Measurements from ENCODE around the gene ATP6V1E1. TPM values are rescaled to one million over a fixed set of nuclear protein-coding genes. Genes with fewer than 3 reads are reported as not detected.

The ATP6V1E1 gene
- total RNA-seq, 5 donors from 2014 or later (not counting 1 experiment from before 2014, with no cell fraction given): 58.1 to 73.7 (median 70.8) TPM

DNA sequence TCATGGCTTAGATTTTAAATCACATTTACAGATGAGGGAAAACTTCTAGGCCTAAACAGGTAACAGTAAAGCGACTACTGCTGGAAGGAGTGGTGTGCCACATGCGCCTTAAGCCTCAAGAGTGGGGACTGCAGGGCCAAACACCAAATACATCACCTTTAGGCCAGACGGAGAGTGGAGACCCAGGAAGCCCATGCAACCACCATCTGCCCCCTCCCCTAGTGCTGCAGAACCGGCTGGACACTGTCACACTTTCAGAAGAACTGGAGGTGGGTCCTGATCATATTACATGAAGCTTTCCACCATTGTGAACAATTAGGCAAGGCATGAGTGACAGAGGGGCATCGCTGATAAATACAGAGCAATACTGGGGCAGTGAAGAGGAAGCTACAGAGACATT lies 36.3 kb downstream of the ATP6V1E1 start:
- ATAC-seq (replicated peaks in 1 of 4): no peak

DNA sequence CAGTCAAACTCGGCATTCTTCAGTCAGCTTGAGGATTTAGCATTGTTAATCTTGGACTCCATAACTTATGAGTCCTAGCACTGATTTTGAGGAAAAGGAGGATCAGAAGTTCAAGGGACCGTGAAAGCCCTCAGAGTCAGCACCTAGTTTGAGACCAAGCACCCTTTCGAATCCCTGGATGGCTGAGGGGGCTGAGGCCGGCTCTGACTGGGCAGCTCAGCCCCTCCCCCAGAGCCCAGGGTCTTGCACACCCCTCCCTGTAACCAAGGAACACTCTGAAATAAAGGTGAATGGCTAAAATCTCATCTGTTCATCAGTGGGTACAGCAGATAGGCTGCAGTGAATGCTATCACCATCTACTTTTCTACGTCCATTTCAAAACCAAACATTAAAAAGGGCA lies 38.0 kb downstream of the ATP6V1E1 start:
- peaks cover 34% of the 10 kb centered on the region for H3K36me3 Mint-ChIP-seq
- Histone ChIP-seq H3K27ac (ENCODE audit: low read length) (no peak overlapping the region), H3K4me3 (ENCODE audit: control insufficient read depth in 1 of 2, extremely low read depth in 1 of 2, low read length in 1 of 2) (no peak overlapping the region), H3K4me1 (ENCODE audit: control insufficient read depth in 1 of 2, extremely low read depth in 1 of 2, insufficient read depth in 2 of 2, low read length in 2 of 2) (no peaks in the 10 kb centered on the region), H3K27me3 (replicated peaks in 1 of 2; ENCODE audit: control insufficient read depth in 2 of 2, extremely low read depth in 1 of 2, insufficient read depth in 2 of 2, low read length in 1 of 2) (no peaks in the 10 kb centered on the region), H3K9me3 (no peaks in the 10 kb centered on the region), H3K36me3 (ENCODE audit: control insufficient read depth in 2 of 2, extremely low read depth in 1 of 2, insufficient read depth in 1 of 2, low read length in 1 of 2) (peaks cover 11 to 43% of the 10 kb centered on the region in 2 donors)
- 100% methylated on average over 1 of the region's 5 CpGs for WGBS (ENCODE audit: insufficient coverage)
- DNase-seq (no peak), ATAC-seq (replicated peaks in 1 of 4) (no peak)
- no peaks in the 10 kb centered on the region for H3K27me3 Mint-ChIP-seq
- H3K4me1 Mint-ChIP-seq: peaks cover 0 to 4% (median 0%) of the 10 kb centered on the region in 3 donors
- CTCF ChIA-PET: no interaction called here
- no peak overlapping the region for H3K4me3 Mint-ChIP-seq
- no peaks in the 10 kb centered on the region for H3K9me3 Mint-ChIP-seq
- H3K27ac Mint-ChIP-seq: no peak overlapping the region
- POLR2A ChIA-PET: no interaction called here

More for the DNA sequence above, 36.3 kb downstream of the ATP6V1E1 start:
- Histone ChIP-seq H3K4me3 (ENCODE audit: control insufficient read depth in 1 of 2, extremely low read depth in 1 of 2, low read length in 1 of 2) (no peak overlapping the region), H3K27me3 (replicated peaks in 1 of 2; ENCODE audit: control insufficient read depth in 2 of 2, extremely low read depth in 1 of 2, insufficient read depth in 2 of 2, low read length in 1 of 2) (no peaks in the 10 kb centered on the region), H3K36me3 (ENCODE audit: control insufficient read depth in 2 of 2, extremely low read depth in 1 of 2, insufficient read depth in 1 of 2, low read length in 1 of 2) (peaks cover 11 to 55% of the 10 kb centered on the region in 2 donors), H3K9me3 (no peaks in the 10 kb centered on the region), H3K4me1 (ENCODE audit: control insufficient read depth in 1 of 2, extremely low read depth in 1 of 2, insufficient read depth in 2 of 2, low read length in 2 of 2) (no peaks in the 10 kb centered on the region), H3K27ac (ENCODE audit: low read length) (no peak overlapping the region)
- DNase-seq: no peak
- Mint-ChIP-seq H3K9me3 (no peaks in the 10 kb centered on the region), H3K4me3 (no peak overlapping the region), H3K36me3 (peaks cover 45% of the 10 kb centered on the region), H3K27me3 (no peaks in the 10 kb centered on the region), H3K27ac (no peak overlapping the region), H3K4me1 (peaks cover 0 to 4% (median 0%) of the 10 kb centered on the region in 3 donors)
- CTCF ChIA-PET: no interaction called here
- WGBS (ENCODE audit: insufficient coverage): 87% methylated on average over 3 of the region's 5 CpGs
- POLR2A ChIA-PET: no interaction called here

DNA sequence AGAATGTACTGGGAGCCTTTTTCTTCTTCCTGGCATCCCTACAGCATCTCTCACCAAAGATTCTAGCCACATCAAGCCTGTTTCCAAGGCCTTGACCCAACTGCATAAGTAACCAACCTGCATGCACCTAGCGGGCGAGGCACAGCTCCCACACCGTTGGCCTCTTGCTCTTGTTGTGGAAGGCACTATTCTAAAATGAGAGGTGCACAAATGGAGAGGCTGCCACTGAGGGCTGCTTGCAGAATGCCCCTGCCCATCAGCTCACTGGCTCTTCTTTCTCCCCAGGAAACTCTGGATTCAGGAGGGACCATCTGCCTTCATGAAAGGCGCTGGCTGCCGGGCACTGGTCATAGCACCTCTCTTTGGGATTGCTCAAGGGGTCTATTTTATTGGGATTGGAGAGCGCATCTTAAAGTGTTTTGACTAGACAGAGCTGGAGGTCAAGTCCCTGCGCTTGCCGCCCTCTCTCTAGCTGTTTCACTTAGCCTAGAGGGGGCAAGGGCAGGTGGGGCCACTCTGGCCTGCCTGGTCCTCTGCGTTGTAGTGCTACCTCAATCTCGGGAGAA lies 38.7 kb downstream of the ATP6V1E1 start:
- DNase-seq: no peak
- CTCF ChIA-PET: no interaction called here

DNA sequence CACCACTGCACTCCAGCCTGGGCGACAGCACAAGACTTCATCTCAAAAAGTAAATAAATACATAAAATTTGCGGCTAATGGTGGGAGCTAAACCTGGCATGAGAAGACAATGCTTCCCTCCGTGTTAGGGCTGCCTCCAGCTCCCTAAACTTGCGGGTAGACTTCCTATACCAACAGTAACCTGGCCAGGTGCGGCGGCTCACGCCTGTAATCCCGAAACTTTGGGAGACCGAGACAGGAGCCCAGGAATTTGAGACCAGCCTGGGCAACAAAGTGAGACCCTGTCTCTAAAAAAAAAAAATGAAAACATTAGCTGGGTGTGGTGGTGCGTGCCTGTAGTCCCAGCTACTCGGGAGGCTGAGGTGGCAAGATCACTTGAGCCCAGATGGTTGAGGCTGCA lies 39.9 kb downstream of the ATP6V1E1 start:
- DNase-seq (no peak), ATAC-seq (replicated peaks in 1 of 4) (no peak)
- CTCF ChIA-PET: no interaction called here
- Mint-ChIP-seq H3K27me3 (no peaks in the 10 kb centered on the region), H3K4me1 (no peaks in the 10 kb centered on the region), H3K9me3 (no peaks in the 10 kb centered on the region), H3K36me3 (peaks cover 25% of the 10 kb centered on the region), H3K4me3 (no peak overlapping the region), H3K27ac (no peak overlapping the region)
- Histone ChIP-seq H3K27me3 (replicated peaks in 1 of 2; ENCODE audit: control insufficient read depth in 2 of 2, extremely low read depth in 1 of 2, insufficient read depth in 2 of 2, low read length in 1 of 2) (no peaks in the 10 kb centered on the region), H3K27ac (ENCODE audit: low read length) (no peak overlapping the region), H3K36me3 (ENCODE audit: control insufficient read depth in 2 of 2, extremely low read depth in 1 of 2, insufficient read depth in 1 of 2, low read length in 1 of 2) (peaks cover 11 to 25% of the 10 kb centered on the region in 2 donors), H3K4me1 (ENCODE audit: control insufficient read depth in 1 of 2, extremely low read depth in 1 of 2, insufficient read depth in 2 of 2, low read length in 2 of 2) (no peaks in the 10 kb centered on the region), H3K9me3 (no peaks in the 10 kb centered on the region), H3K4me3 (ENCODE audit: control insufficient read depth in 1 of 2, extremely low read depth in 1 of 2, low read length in 1 of 2) (no peak overlapping the region)
- WGBS (ENCODE audit: insufficient coverage): 100% methylated on average over 4 of the region's 11 CpGs
- POLR2A ChIA-PET: interaction anchor here in 1 of 2 donors (0.6 kb wide), 1 partner anchor 43 kb away, joined by 4 read pairs; no protein-coding TSS in a partner anchor

More for the DNA sequence above, 38.7 kb downstream of the ATP6V1E1 start:
- Histone ChIP-seq H3K4me3 (ENCODE audit: control insufficient read depth in 1 of 2, extremely low read depth in 1 of 2, low read length in 1 of 2) (no peak overlapping the region), H3K9me3 (no peaks in the 10 kb centered on the region), H3K27me3 (replicated peaks in 1 of 2; ENCODE audit: control insufficient read depth in 2 of 2, extremely low read depth in 1 of 2, insufficient read depth in 2 of 2, low read length in 1 of 2) (no peaks in the 10 kb centered on the region), H3K27ac (ENCODE audit: low read length) (no peak overlapping the region), H3K36me3 (ENCODE audit: control insufficient read depth in 2 of 2, extremely low read depth in 1 of 2, insufficient read depth in 1 of 2, low read length in 1 of 2) (peaks cover 11 to 37% of the 10 kb centered on the region in 2 donors), H3K4me1 (ENCODE audit: control insufficient read depth in 1 of 2, extremely low read depth in 1 of 2, insufficient read depth in 2 of 2, low read length in 2 of 2) (no peaks in the 10 kb centered on the region)
- no peaks in the 10 kb centered on the region for H3K9me3 Mint-ChIP-seq
- H3K4me1 Mint-ChIP-seq: peaks cover 0 to 4% (median 0%) of the 10 kb centered on the region in 3 donors
- no peak overlapping the region for H3K4me3 Mint-ChIP-seq
- no peaks in the 10 kb centered on the region for H3K27me3 Mint-ChIP-seq
- POLR2A ChIA-PET: no interaction called here
- H3K27ac Mint-ChIP-seq: no peak overlapping the region
- H3K36me3 Mint-ChIP-seq: peaks cover 34% of the 10 kb centered on the region
- no peak for ATAC-seq (replicated peaks in 1 of 4)
- WGBS (ENCODE audit: insufficient coverage): 88% methylated on average over 5 of the region's 10 CpGs

DNA sequence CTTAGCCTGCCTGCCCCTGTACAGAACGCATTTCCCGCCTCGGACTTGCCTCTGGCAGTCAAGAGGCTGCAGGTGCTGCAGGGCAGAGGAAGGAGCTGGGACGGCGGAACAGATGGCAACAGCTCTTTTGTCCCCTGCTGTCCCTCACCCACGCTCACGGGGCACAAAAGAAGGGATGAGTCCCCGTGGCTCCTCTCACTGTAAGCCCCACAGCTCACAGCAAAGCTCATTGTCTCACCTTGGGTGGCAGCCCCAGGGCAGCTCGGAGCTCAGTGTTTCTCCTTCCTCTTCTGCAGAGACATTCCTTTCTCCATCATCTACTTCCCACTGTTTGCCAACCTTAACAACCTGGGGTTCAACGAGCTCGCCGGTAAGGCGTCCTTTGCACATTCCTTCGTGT lies 40.9 kb downstream of the ATP6V1E1 start:
- ATAC-seq (replicated peaks in 1 of 4): no peak
- Histone ChIP-seq H3K9me3 (no peaks in the 10 kb centered on the region), H3K4me3 (ENCODE audit: control insufficient read depth in 1 of 2, extremely low read depth in 1 of 2, low read length in 1 of 2) (no peak overlapping the region), H3K36me3 (ENCODE audit: control insufficient read depth in 2 of 2, extremely low read depth in 1 of 2, insufficient read depth in 1 of 2, low read length in 1 of 2) (peaks cover 8 to 18% of the 10 kb centered on the region in 2 donors), H3K27me3 (replicated peaks in 1 of 2; ENCODE audit: control insufficient read depth in 2 of 2, extremely low read depth in 1 of 2, insufficient read depth in 2 of 2, low read length in 1 of 2) (peaks cover 0 to 3% of the 10 kb centered on the region in 2 experiments), H3K27ac (ENCODE audit: low read length) (no peak overlapping the region), H3K4me1 (ENCODE audit: control insufficient read depth in 1 of 2, extremely low read depth in 1 of 2, insufficient read depth in 2 of 2, low read length in 2 of 2) (no peaks in the 10 kb centered on the region)
- peaks cover 17% of the 10 kb centered on the region for H3K36me3 Mint-ChIP-seq
- no peaks in the 10 kb centered on the region for H3K4me1 Mint-ChIP-seq
- ChIA-PET POLR2A (no interaction called here), CTCF (interaction anchor here in 1 of 2 donors (0.6 kb wide), 1 partner anchor 40 kb away, joined by 3 read pairs; no protein-coding TSS in a partner anchor)
- DNase-seq: no peak
- no peak overlapping the region for H3K4me3 Mint-ChIP-seq
- no peaks in the 10 kb centered on the region for H3K27me3 Mint-ChIP-seq
- WGBS (ENCODE audit: insufficient coverage): 95% methylated on average over 9 of the region's 14 CpGs
- H3K27ac Mint-ChIP-seq: no peak overlapping the region
- no peaks in the 10 kb centered on the region for H3K9me3 Mint-ChIP-seq

DNA sequence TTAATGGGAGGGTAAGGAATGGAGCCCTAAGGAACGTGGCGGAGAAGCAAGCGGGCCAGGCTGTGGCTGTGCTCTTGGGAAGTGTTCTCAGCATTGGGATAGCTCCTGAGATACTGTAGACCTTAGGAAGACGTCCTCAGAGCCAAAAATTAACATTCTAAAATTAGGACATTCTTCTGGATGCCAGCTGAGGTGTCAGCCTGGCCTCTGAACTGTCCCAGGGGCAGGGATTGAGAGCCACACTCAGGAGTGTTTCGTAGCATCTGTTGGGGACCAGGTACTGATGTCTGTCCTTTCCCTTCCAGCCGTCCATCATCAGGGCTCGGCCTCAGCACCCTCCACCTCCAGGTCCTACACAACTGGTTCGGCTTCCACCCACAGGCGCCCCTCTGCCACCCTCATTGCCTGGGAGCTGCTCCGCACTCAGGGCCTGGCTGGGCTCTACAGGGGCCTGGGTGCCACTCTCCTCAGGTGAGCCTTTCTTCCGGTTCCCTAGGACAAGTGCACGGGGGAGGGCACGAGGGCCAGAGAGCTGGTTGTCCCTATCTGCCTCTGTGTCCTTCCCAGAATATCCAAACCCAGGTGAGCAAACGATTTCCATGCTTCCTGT lies 41.6 kb downstream of the ATP6V1E1 start:
- Mint-ChIP-seq H3K4me3 (no peak overlapping the region), H3K27ac (no peak overlapping the region), H3K36me3 (peaks cover 11% of the 10 kb centered on the region), H3K4me1 (no peaks in the 10 kb centered on the region), H3K27me3 (no peaks in the 10 kb centered on the region), H3K9me3 (no peaks in the 10 kb centered on the region)
- Histone ChIP-seq H3K9me3 (no peaks in the 10 kb centered on the region), H3K27me3 (replicated peaks in 1 of 2; ENCODE audit: control insufficient read depth in 2 of 2, extremely low read depth in 1 of 2, insufficient read depth in 2 of 2, low read length in 1 of 2) (peaks cover 0 to 6% of the 10 kb centered on the region in 2 experiments), H3K4me3 (ENCODE audit: control insufficient read depth in 1 of 2, extremely low read depth in 1 of 2, low read length in 1 of 2) (no peak overlapping the region), H3K4me1 (ENCODE audit: control insufficient read depth in 1 of 2, extremely low read depth in 1 of 2, insufficient read depth in 2 of 2, low read length in 2 of 2) (no peaks in the 10 kb centered on the region), H3K27ac (ENCODE audit: low read length) (no peak overlapping the region), H3K36me3 (ENCODE audit: control insufficient read depth in 2 of 2, extremely low read depth in 1 of 2, insufficient read depth in 1 of 2, low read length in 1 of 2) (peaks cover 2 to 11% of the 10 kb centered on the region in 2 donors)
- no peak for ATAC-seq (replicated peaks in 1 of 4)
- CTCF ChIA-PET: interaction anchor here in 1 of 2 donors (0.6 kb wide), 1 partner anchor 41 kb away, joined by 3 read pairs; no protein-coding TSS in a partner anchor
- WGBS (ENCODE audit: insufficient coverage): 86% methylated on average over 13 of the region's 14 CpGs
- POLR2A ChIA-PET: no interaction called here
- no peak for DNase-seq
